ENCODE results near the gene NEK8.

Gene NEK8

GRCh38 chr17:28744972-28745785 lies 16.6 kb downstream of the NEK8 start:
- no peak for DNase-seq (ENCODE audit: low spot score)

- DNase-seq (ENCODE audit: low spot score), result no peak
These were observed 17.3 kb downstream of the NEK8 start for GRCh38 chr17:28745786-28746411.

GRCh38 chr17:28746611-28747050 lies 18.0 kb downstream of the NEK8 start:
- DNase-seq (ENCODE audit: low spot score), result no peak

DNA sequence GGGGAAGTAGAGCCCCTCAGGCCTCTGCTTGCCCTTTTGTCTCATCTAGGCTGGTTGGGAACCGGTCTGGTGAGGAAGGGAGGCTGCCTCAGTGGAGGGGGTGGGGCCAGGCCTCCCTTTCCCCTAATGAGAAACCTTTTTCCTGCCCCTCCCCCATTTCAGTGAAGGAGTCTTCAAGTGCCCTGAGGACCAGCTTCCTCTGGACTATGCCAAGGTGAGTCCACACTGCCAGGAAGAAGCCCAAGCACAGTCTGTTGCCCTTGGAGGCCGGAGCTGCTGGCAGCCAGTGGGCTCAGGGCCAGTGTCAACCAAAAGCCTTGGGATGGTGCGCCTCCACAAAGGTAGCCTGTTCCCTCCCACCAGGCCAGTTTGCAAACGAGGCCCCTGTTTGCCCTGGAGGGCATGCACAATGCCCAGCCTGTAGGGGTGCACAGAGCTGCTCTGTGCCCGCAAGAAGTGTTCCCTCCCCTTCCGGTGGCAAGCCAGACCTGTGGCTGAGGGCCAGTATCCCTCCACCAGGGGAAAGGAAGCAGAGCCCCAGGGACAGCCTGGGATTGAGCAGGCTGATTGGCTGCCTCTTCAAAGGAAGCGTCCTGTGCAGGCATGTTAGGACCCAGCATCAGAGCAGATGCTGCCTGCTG lies 18.6 kb downstream of the NEK8 start:
- DNase-seq (ENCODE audit: low spot score), result no peak

DNA sequence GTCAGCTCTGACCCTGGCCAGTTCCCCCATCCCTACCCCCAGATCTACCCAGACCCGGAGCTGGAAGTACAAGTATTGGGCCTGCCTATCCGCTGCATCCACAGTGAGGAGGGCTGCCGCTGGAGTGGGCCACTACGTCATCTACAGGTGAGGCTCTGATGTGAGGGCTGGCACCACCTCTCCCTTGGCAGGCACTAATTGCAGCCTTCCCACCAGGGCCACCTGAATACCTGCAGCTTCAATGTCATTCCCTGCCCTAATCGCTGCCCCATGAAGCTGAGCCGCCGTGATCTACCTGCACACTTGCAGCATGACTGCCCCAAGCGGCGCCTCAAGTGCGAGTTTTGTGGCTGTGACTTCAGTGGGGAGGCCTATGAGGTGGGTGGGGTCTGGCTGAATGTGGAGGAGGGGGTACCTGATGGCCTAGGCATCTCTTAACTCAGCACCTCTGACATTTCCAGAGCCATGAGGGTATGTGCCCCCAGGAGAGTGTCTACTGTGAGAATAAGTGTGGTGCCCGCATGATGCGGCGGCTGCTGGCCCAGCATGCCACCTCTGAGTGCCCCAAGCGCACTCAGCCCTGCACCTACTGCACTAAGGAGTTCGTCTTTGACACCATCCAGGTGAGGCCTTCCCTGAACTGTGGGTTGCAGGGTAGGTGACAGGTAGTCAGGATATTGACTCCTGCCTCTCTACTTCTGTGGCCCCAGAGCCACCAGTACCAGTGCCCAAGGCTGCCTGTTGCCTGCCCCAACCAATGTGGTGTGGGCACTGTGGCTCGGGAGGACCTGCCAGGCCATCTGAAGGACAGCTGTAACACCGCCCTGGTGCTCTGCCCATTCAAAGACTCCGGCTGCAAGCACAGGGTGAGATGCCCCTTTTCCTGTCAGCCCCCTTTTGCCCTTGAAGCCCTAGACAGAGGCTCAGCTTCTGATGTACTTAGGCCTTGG lies 19.5 kb downstream of the NEK8 start:
- DNase-seq (ENCODE audit: low spot score), result no peak

DNA sequence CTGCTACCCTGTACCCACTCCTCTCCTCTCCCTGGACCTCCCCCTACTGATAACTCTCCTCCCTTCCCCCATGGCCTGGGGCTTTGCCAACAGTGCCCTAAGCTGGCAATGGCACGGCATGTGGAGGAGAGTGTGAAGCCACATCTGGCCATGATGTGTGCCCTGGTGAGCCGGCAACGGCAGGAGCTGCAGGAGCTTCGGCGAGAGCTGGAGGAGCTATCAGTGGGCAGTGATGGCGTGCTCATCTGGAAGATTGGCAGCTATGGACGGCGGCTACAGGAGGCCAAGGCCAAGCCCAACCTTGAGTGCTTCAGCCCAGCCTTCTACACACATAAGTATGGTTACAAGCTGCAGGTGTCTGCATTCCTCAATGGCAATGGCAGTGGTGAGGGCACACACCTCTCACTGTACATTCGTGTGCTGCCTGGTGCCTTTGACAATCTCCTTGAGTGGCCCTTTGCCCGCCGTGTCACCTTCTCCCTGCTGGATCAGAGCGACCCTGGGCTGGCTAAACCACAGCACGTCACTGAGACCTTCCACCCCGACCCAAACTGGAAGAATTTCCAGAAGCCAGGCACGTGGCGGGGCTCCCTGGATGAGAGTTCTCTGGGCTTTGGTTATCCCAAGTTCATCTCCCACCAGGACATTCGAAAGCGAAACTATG lies 20.4 kb downstream of the NEK8 start:
- no peak for DNase-seq (ENCODE audit: low spot score)

DNA sequence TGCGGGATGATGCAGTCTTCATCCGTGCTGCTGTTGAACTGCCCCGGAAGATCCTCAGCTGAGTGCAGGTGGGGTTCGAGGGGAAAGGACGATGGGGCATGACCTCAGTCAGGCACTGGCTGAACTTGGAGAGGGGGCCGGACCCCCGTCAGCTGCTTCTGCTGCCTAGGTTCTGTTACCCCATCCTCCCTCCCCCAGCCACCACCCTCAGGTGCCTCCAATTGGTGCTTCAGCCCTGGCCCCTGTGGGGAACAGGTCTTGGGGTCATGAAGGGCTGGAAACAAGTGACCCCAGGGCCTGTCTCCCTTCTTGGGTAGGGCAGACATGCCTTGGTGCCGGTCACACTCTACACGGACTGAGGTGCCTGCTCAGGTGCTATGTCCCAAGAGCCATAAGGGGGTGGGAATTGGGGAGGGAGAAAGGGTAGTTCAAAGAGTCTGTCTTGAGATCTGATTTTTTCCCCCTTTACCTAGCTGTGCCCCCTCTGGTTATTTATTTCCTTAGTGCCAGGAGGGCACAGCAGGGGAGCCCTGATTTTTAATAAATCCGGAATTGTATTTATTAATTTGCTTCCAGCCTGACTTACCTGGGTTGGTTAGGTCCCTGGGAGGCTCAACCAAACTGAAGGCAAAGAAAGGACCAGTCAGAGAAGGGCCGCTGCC lies 21.1 kb downstream of the NEK8 start:
- DNase-seq (ENCODE audit: low spot score), result no peak

DNA sequence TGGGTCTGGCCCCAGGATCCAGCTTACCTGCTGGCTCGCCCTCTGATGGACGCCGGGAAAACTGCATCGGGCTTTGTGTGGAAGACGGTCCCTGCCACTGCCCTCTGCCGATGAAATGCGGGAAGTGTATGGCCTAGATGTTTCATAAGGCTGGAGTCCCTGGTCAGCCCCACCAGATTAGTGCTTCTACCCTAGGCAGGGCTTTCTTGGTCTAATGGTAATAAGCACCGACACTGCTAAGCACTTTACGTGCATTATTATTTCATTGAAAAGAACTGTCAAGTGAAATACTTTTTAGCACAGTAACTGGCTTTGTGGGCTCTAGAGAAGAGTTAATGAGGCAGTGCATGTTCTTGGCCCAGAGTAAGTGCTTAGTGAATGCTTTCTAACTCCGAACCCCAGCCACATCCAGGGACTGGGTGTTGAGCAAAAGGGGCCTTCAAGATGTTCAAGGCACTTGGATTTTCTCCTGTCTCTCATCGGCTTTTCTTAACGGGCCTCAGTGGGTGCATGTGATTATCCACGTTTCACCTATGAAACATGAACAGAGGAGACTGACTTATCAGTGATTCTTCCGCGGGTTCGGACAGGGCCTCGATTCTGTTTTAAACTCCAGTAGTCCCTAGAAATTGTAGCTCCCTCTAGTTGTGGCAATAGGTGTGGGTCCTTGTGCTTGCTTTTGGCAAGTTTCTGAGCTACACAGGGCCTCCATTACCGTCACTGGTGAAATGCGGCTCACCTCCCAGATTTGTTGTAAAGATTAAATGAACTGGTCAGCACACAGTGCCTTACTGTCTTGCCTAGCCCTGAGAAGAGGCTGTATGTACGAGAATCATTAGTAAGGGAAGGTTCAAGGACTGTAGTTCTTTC lies 21.8 kb downstream of the NEK8 start:
- DNase-seq (ENCODE audit: low spot score), result peak; percentile 89

GRCh38 chr17:28751600-28752366 lies 23.2 kb downstream of the NEK8 start:
- no peak for DNase-seq (ENCODE audit: low spot score)

- no peak for DNase-seq (ENCODE audit: low spot score)
These were observed 26.9 kb downstream of the NEK8 start for GRCh38 chr17:28755486-28755885.

DNA sequence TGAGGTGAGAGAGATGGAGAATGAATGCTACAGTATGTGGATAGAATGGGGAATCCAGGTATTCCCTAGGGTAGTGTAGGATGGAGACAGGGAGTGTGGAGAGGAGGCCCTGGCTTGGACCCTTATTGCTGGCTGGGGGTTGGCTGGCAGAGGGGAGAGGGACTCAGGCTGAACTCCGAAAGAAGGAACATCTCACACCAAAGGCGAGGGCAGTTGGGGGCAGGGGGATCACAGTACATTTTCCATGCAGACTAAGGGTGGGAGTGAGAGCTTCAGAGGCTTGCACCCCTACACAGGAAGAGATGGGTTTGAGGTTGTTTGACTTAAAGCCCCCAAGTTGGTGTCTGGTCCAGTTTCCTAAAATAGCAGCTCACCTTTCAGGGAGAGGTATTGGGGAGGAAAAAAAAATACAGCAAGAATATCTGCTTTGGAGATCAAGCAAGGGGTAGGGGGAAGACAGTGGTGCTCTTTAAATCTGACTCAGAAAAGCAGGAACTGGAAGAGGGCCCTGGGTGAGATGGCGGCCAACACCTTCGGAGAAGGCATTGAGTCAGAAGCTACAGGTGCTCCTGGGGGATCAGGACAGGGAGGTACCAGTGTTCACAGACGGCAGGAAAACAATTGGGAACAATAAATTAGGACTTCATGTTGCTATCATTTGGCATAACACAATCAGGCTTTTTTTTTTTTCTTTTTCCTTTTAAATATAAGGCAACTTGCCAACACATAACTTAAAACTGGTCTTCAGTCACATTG lies 27.6 kb downstream of the NEK8 start:
- no peak for DNase-seq (ENCODE audit: low spot score)

DNA sequence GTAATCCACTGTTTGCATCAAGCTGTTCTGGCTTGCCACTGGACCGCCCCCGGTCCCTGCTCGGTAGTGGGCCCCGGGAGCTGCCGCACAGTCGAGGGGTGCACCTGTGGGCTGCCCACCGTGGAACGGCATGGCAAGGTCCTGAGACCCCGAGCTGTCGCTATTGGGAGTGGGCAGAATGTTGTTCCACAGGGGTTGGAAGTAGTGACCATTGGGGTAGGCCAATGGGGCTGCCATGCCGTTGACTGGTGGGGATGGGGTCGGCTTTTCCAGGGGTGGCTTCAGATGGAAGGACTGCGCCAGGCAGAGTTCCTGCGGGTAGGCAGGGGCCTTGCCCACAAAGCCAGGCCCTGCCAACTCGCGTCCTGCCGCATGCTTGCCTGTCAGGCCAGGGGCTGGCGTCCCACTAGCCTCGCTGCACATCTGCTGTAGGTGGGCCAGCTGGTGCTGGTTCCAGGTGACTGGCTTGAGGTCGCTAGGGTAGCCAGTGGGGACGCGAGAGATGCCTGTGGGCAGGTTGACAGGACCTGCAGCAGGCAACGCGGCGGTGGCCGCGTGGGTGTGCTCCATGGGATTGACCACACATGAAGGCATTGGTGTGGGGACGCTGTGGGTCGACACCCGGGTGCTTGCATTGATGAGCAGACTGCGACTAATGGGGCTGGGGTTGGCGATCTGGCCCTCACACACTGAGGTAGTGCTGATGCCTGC lies 30.0 kb downstream of the NEK8 start:
- no peak for DNase-seq (ENCODE audit: low spot score)

DNA sequence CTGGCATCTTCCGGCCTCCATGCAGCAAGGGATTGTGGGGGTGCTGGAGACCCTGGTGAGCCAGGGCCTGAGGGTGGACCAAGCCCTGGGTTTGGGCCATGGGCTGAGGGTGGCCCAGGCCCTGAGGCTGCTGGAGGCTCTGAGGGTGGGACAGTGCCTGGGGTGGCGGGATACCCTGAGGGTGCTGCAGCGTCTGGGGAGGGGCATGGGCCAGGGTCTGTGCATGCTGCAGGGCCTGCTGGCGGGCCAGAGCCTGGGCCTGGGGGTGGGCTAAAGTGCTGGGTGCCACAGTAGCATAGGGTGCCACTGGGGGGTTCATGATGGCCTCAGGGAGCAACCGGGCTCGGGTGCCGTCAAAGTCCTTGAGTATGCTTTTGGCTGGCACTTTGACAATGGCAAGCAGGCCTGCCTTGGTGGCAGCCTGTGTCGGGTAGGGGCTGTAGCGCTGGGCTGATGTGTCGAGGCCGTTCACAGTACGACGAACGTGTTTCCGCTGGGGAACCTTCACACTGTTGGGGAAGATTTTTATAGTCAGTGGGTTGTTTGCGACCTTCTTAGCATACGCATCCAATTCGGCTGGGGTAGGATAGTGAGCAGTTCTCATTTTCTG lies 30.8 kb downstream of the NEK8 start:
- DNase-seq (ENCODE audit: low spot score), result no peak

DNA sequence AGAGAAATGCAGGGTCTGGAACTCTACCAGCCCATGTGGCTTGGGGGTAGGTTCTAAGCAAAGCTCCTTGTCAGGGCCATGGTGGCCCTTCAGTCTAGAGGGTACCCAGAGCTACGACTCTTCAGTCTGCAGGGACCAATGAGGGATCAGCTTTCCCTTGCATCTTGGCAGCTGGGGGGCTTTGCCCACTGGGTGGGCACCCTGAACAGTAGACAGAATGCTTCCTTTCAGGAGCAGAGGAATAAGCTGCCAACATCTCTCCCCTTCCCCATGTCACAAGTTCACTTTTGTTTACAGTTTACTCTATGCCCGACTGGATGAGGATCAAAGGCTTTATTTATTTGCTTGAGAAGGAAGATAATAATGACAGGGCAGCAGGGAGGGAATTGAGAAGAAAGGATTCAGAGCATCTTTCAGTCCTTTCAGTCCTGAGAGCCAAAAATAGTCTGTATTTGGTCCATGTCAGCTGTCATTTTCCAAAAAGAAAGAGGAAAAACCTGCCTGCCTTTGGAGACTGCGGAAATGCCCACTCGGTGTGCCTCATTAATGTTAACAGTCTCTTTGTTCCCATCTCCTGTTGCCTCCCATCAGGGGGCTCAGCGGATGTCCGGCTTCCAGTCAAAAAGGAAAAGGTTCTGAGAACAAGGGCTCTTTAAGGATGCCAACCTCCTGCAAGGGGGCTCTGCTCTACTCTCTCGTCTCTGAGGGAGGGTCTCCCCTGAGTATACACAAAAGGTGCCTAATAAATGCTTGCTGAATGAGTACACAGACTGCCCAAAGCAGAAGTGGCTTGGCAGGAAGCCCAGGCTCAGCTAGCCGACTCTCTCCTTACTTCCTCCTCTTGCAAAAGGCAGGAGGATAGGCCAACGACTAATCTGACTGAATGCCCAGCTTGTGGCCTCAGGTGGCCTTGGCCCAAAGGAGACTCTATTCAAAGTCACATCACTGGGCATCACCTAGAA lies 32.3 kb downstream of the NEK8 start:
- DNase-seq (ENCODE audit: low spot score), result no peak

DNA sequence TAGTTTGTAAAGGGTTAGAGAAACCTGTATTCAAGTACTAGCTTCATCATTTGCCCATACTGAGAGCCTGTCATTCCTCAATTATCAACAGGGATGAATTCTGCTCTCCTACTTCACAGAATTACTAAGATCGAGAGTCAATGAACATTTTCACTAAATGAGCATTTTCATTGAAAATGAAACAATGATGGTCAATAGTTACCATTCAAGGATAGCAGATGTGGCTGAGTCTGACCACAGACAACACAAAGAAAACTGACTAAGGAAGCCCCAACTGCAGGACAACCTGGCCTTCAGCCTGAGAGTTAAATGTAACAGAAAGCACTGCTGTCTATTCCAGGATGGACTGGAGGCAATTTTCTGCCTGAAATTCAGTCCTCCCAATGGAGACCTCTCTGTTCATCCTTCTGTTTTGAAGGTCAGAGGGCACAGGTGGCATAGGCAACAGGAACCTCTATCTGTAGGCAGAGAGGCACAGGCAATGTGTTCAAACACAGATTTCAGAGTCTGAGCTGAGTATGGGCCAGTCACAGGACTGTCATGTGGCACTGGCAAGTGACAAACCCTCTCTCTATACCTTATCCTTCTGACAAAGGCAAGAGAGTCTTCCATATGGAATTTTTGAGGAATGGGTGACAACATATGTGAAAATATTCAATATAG lies 34.7 kb downstream of the NEK8 start:
- DNase-seq (ENCODE audit: low spot score), result no peak
